ENCODE data around the gene IGSF3.
A peak's percentile ranks its signal among the peaks of the same experiment; 100 is the strongest.
"Not testable (repeated sequence)": the region's sequence is repeated elsewhere in the genome, so short reads cannot be mapped to it uniquely, and the experiment has no call there.

The IGSF3 gene

DNA sequence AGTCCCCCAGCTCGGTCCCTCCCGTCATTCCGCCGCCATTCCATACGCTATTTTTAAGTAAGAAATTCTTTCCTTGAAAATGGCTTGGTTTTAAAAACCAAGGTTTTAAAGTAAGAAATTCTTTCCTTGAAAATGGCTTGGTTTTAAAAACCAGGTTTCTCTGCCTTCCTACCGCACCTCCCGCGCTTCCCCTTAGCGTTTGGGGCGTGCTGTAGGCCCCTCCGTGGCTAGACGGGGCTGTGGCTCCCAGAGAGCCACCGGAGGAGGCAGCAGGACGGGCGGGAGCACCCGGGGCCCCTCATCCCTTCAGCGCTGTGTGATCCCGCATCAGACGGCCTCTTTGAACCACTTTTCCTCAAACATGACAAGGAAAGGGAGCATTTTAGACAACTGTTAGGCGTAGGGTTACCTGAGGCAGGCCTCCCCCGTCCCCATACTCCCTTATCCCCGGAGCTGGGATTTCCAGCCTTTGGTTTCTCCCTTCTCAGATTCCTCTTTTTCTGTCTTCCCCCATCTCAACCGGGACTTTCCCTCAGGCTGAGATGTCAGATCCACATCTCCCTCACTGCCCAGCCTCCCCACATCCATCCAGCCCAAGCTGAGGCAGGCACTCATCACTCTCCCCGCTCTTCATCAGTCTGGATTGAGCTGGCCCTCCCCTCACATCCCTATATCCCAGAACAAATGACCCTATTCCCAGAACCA, 96.2 kb downstream of the IGSF3 start:
- DNase-seq: no peak

DNA sequence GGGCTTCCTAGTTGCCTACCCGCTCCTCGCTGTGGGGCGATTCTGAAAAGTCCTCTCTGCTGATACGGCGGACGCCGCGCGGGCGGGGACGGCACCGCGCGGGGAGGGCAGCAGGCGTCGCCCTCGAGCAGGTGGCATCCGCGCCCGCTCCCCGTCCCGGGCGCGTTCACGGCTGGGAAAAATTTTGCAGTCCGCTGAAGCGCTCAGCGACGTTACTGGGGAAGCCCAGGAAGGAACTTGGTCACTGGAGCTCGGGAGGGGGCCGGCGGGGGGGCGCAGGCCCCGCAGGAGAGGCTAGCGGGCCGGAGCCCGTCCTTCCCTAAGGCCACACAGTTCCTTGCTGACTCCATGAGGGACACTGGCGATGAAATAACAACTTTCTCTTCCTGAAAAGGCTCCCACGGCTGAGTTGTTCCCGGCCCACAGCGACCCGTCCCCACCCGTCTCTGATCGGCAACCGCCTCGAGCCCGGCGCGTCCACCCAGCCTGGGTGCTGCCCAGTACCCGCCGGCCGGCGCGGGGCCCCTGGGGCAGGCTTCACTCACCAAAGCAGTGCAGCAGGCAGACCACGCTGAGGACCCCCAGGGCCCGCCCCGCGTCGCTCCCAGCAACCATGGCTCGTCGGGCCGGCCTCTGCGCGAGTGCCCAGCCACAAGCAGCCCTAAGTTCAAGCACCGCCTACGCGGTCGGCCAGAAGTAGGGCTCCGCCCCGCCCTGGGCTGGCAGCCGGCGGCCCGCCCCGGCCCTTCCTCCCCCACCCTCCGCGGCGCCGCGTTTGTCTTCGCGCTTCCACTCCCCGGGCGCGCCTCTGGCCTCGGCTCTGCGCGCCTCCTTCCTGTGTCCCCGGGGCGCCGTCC, 96.9 kb downstream of the IGSF3 start, which contains the start of gene CD58:
Gene CD58, minus strand, starts transcription at position 669 of the 857 bp plus-strand sequence. Its CDS starts 54 bp downstream, at position 615.
- peak; percentile 72 to 74 for DNase-seq

DNA sequence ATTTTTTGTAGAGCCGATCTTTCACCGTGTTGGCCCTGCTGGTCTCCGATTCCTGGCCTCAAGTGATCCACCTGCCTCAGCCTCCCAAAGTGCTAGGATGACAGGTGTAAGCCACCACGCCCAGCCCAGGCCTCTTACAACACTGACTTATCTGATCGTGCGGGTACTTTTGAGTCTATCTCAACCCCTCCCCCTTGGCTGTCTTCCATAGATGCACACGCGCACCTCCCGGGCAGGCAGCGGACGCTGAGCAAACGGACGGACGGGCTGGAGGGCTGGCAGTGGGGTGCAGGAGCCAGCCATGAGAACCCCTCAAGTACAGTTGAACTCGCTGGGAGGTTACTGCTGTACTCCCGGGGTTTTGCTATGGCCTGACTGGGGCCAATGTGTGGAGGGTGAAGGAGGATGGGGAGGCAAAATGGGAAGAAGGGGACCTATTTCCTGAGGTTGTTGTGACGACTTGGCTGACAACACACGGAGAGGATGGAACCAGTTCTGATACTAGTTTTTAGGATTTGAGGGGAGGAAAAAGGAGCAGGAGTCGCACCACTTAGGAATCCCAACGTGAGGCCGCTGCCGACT, 97.7 kb downstream of the IGSF3 start:
- DNase-seq: peak; percentile 13 to 35

DNA sequence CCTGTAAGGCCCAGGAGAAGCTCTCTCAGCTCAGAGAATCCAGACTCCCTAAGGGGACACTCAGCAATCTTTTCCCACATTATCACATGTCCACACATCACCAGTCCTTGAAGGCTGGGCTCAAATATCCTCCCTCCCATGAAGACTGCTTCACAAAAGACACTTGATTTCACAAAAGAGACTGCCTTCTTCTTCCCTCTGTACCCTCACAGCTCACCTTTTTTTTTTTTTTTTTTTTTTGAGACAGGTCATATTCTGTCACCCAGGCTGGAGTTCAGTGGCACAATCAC, 98.2 kb downstream of the IGSF3 start:
- DNase-seq: no peak

DNA sequence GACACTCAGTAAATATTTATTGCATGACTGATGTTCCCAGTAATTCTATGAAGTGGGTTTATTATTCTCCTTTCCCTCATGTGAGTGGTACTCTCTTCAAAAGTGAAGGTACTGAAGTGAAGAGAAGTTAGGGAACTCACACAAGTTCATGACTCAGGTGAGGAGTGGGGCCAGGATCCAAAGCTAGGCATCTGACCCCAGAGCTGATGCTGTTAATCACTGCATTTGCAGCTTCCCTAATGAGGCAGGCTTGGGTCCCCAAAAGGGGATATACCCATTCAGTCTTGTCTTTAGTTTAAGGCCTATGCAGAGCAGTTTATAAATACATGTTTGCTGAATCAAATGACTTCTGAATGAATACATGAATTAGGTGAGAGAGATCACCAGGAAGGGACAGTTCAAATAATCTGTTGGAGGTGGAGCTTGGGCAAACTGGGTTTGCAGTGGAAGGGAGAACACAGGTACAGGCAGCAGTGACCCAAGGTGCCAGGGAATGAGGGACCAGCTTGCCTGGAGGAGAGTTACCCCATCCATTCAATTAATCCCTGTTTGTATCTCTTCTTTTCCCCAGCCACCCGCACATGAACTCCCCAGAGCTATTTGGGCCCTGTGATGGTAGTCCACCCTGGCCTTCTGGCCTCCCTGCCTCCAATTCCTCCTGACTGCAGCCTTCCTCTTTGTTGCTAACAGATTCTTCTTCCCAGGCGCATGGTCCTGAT, 98.7 kb downstream of the IGSF3 start:
- DNase-seq: no peak

DNA sequence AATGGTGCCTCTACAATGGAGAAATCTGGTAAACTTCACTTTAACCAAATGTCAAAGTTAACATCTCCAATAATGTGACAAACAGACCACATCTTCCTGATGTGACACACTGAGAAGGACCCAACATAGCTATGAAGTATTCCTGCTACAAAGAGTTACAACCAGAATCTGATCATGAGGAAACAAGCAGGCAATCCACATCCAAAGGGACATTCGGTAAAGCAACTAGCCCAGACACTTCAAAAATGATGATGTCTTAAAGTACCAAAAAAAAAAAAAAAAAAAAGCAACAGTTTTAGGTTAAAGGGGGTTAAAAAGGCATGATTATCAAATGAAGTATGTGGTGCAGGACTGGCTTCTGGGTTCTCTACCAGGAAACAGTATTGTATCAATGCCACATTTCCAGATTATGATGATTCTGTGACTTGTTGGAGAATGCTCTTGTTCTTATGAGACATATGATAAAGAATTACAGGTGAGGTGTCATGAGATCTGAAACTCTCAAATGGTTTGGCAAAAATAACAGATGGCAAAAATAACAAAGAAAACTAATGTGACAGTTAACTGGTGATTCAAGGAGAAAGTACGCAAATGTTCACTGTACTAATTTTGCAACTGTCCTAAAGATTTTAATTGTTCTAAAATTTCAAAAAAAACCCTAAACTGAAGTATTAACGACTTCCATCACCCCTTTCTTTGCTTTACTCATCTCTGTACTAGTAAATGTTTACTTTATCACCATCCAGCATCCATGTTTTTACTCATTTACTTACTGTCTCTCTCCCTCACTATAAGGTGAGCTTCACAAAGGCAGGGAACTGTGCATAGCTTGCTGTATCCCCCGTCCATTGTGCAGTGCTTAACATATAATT, 99.5 kb downstream of the IGSF3 start:
- DNase-seq: no peak

DNA sequence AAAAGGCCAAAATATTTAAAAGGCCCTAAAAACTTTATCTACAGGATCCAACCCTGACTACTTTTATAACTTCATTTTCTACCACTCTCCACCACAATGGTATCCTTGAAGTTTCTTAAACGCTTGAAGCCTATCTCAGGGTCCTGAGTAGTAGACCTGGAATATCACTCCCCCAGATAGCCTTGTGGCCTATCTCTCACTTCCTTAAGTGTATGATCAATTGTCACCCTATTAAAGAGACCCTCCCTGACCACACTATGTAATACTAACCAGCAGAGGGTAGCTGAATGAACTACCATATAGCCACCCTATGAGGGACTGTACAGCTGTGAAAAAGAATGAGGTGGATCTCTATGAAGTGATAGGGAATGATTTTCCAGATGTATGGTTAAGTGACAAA, 102.3 kb downstream of the IGSF3 start:
- DNase-seq: no peak

DNA sequence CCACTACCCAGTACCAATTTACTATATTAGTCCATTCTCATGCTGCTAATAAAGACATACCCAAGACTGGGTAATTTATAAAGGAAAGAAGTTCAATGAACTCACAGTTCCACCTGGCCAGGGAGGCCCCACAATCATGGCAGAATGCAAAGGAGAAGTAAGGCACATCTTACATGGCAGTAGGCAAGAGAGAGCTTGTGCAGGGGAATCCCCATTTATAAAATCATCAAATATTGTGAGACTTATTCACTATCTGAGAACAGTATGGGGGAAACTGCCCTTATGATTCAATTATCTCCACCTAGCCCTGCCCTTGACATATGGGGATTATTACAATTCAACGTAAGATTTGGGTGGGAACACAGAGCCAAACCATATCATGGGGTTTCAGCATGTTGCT, 103.1 kb downstream of the IGSF3 start:
- no peak for DNase-seq

DNA sequence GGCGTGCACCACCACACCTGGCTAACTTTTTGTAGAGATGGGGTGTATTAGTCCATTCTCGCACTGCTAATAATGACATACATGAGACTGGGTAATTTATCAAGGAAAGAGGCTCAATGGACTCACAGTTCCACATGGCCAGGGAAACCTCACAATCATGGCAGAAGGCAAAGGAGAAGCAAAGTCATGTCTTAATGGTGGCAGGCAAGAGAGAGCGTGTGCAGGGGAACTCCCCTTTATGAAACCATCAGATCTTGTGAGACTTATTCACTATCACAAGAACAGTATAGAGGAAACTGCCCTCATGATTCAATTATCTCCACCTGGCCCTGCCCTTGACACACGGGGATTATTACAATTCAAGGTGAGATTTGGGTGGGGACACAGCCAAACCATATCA, 105.1 kb downstream of the IGSF3 start:
- not testable (repeated sequence) for DNase-seq

DNA sequence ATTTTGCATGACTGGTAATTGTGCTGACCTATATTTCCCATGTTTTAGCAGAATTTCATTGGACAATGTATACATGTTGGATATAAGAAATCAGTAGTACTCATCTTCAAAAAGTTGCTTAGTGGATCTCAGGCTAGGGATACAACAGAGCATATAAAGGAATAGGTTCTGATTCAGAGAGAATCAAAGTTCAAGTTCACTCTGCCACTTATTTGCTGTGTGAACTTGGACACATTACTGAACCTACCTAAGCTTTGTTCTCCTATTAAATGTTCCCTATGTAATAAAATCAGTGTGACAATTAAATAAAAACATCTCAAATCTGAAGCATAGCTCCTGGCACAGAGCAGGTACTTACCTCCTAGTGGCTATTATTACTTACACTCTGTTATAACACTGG, 106.0 kb downstream of the IGSF3 start:
- DNase-seq: no peak

DNA sequence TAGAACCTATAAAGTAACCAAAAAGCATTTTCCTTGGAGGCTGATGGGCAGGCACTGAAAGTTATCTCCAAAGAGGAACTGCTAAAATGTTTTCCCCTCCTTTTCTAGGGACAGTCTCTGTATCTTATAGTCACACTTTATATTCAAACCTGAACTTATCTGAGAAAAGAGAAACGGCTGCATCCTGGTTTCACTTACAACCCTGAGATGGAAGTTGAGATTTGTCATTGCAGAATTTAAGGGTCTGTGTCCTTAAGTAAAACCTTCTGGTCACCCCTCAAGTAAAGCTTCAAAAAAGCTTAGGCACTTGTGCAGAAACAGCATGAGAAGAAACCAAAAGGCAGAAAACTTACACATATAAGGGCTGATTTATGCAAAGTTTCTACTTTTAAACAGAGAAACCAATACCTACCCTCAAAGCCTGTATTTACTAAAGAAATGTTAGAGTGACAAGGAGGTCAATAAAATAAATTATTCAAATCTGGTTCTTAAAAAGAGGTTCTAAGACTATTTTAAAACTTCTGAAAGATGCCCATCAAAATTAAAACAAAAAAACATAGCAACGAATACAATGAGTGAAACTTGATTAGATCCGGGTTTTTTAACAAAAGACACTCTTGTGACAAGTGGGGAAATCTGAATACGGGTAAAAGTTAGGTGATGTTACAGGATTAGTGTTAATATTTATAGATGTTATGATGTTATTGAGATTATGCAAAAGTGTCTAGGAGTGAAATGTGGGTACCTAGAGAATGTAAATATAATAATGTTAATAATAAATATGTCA, 106.6 kb downstream of the IGSF3 start:
- no peak for DNase-seq

DNA sequence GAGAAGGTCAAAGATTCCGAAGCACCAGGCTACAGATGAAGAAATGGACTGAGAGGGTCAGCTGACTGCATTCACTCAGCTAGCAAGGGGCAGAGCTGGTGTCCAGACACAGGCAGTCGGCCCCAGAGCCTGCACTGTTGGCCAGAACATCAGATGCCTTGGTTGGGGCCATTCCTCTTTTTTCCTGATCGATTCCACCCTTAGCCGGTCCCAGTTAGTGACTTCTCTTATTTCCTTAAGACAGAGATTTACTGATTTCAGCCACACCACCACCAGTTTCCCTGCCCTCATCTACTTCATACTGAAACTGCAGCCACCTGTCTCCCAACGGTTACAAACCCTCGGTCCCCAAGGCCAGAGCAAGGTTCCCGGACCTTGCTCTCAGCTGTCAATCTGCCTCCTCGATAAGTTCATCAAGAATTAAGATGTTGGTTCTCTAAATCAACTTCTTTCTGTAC, 108.2 kb downstream of the IGSF3 start:
- DNase-seq: no peak

DNA sequence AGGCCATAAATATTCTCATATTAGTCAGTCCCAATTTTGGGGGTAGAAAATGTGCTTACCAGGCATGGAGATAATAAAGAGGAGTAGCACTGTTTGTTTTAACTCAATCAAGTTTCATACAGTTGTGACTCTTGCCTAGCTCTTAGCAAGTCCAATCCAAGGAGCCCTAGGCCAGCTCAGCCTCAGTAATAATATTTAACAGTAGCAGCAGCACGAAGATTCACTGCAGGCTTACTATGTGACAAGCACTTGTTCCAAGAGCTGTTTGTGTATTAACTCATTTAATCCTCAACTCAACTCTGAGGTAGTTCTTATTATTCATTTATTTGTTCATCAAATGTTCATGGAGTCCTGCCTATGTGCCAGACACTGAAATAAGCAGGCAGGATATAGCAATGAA, 109.0 kb downstream of the IGSF3 start:
- DNase-seq: no peak

DNA sequence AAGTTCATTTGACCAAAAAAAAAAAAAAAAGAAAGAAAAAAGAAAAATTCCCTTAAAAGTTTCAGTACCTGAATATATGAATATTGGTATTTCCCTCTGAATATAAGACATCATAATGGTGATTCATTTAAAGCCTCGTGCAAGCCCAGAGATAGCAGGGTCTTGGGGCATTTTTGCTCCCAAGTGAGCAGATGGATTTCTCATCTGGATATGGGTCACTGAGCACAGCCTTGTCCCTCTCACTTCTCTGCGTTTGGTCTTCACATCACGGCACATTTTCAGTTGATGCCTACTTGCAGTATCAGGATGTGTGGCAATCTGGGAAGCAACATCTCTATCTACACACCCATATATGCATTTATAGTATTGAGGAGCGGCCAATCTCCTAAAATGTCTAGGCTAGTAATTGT, 109.4 kb downstream of the IGSF3 start:
- DNase-seq: no peak

DNA sequence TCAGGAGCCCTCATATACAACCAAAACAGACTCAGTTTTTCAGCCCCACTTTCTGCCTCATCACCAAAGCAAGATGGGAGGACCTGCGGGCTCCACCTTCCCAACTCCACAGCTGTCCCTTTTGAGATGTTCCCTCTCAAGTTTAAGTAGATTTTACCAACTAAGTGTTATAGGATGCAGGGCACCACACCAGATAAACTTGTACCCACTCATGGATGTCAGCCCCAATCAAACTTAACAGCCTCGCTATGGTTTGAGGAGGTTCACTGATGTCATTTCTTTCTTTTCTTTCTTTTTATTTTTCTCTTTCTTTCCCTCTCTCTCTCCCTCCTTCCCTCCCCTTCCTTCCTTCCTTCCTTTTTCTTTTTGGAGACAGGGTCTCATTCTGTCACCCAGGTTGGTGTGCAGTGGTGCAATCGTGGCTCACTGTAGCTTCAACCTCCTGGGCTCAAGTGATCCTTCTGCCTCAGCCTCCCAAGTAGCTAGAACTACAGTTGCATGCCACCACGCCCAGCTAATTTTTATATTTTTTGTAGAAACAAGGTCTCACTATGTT, 110.1 kb downstream of the IGSF3 start:
- DNase-seq: no peak

DNA sequence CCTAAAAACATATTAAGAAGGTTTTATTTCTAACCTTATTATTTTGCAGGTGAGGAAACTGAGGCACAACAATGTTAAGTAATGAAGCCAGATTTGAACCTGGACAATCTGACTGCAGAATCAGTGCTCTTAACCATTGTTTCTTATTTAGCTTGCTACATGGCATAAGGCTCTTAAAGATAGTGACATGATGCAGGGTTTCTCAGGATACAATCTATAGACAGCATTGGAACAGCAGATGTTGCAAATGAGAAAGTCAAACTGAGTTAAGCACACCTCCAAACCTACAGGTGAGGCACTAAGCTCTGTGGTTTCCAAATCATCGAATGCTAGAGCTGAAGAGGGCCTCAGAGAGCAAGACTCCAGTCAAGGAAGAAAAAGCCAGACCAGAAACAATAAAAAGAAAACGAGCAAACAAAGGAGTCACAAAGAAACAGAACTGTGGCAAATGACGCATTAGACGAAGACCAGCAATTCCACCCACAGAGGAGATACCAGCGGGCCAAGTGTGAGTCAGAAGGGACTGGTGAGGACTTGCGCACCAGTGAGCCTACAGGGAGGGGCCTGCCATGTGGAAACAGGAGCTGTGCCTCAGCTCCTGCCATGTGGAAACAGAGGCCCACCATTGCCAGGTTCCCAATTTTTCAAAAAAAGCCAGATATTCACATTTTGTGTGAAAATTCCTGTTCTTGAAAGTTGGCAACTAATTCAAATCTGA, 111.1 kb downstream of the IGSF3 start:
- no peak for DNase-seq

DNA sequence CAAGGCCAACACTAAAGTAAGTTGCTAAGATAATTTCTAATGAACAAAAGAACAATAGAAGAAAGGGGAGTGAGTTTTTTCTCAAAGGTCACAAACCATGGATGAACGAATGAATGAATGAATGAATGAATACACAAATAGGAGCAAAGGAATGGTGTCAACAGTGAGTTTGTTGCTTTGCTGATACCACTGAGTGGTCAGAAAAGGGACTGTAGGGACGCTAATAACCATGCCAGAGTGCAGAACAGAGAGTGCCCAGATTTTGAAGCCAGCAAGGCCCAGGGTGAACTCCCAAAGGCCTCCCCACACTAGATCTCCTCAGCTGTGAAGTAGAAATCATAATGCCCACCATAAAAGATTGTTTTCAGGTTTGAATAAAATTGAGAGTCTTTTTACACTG, 112.6 kb downstream of the IGSF3 start:
- no peak for DNase-seq

DNA sequence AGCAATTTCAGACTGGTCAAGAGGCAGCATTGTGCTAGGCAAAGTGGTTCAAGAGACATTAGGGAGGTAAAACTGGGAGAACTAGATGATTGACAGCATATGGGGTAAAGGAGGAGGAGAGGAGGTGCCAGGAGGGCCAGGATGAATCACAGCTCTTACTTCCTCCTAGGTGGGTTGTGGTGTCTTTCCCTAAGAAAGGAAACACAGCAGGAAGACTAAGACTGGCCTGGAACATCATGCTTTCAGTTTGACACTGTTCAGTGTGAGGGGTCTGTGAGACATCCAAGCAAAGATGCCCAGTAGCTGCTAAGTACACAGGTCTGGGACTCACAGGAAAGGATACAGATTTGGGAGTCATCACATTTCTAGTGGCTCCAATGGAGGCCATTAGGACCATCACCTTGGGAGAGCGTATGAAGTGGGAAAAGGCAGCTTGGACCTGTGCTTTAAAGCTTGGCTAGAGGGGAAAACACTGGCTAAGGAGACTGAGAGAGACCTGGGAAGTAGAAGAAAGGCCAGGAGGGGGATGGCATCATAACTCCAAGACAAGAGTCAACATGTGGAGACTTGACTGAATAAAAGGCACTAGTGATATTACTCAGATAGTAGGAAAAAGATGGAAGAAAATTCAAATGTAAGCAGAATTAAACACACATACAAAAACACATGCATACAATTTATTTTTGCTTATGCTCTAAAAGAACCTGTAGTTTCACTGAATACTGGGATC, 114.0 kb downstream of the IGSF3 start:
- no peak for DNase-seq

DNA sequence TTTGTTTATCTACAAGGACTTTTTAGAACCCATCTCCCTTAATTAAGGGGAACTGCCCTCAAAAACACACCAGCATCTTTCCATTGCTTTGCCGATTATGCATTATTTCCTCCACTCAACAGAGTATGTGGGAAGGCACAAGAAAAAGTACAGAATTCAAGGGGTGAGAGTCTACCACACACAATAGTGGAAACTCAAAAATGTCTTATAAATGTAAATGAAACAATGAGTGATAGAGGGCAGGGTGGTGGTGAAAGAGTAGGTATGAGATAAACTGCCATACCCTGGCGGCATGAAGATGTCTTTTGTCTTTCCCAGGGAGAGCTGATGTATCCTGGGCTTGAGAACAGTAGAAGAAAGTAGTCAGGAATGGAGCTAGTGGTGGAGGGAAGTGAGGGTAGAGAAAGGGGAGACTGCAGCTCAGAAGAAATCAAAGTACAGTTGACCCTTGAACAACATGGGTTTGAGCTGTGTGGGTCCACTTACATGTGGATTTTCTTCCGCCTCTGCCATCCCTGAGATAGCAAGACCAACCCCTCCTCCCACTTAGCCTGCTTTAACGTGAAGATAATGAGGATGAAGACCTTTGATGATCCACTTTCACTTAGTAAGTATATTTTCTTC, 121.1 kb downstream of the IGSF3 start:
- DNase-seq: no peak
